K562 (cell line): ENCODE results near the gene HOXC5. TPM values are rescaled to one million over a fixed set of nuclear protein-coding genes. Genes with fewer than 3 reads are reported as not detected.

Source experiments
- BRF1 ChIP-seq: IDR thresholded peaks from 3 replicates; pipeline ENCODE4 v1.6.1; 2011; ENCODE audit warnings: borderline replicate concordance, mild to moderate bottlenecking; ENCODE audit not compliant: insufficient read length; ENCODE audit errors: extremely low read depth
- DMBX1 ChIP-seq: fragments of 250-450 bp; sonication (Bioruptor Pico); IDR thresholded peaks from 2 replicates; pipeline ENCODE4 v1.8.0; 2022; ENCODE audit warnings: inconsistent platforms, mild to moderate bottlenecking, moderate library complexity, borderline replicate concordance
- E2F5 ChIP-seq: sonication (generic); formaldehyde crosslinking; IDR thresholded peaks from 2 replicates; pipeline ENCODE4 v1.8.0; 2022; ENCODE audit warnings: mild to moderate bottlenecking, missing genetic modification reagents
- HNRNPH1 ChIP-seq: fragments of 200-400 bp; formaldehyde crosslinking; optimal IDR thresholded peaks from 2 replicates; pipeline ENCODE3; 2017; ENCODE audit warnings: low read depth, mild to moderate bottlenecking, low read length, moderate library complexity
- MCM2 ChIP-seq: fragments of 450-650 bp; IDR thresholded peaks from 2 replicates; pipeline ENCODE4 v1.6.1; 2017; ENCODE audit warnings: low read depth, mild to moderate bottlenecking
- POLR2H ChIP-seq: IDR thresholded peaks from 2 replicates; pipeline ENCODE4 v1.6.1; 2016; ENCODE audit warnings: missing genetic modification characterization, low read depth, mild to moderate bottlenecking, control low read depth, missing compliant biosample characterization, moderate library complexity
- RBFOX2 ChIP-seq: fragments of 200-400 bp; formaldehyde crosslinking; IDR thresholded peaks from 2 replicates; pipeline ENCODE4 v1.6.1; 2017; ENCODE audit warnings: low read depth, mild to moderate bottlenecking, low read length, moderate library complexity
- SFPQ ChIP-seq: fragments of 200-400 bp; formaldehyde crosslinking; IDR thresholded peaks from 2 replicates; pipeline ENCODE4 v1.6.1; 2017; ENCODE audit warnings: mild to moderate bottlenecking, low read depth, low read length, moderate library complexity
- TBL1XR1 ChIP-seq, 2 experiments: IDR thresholded peaks; 2 replicates each; pipeline ENCODE4 v1.6.1; 2012; ENCODE audit warnings: improper control_type of control experiment in 2 of 2, low read length in 2 of 2, mild to moderate bottlenecking in 1 of 2
- TCF7 ChIP-seq: sonication (generic); IDR thresholded peaks from 2 replicates; pipeline ENCODE4 v1.6.1; 2016; ENCODE audit warnings: antibody characterized with exemption, borderline replicate concordance
- XRCC5 ChIP-seq: fragments of 200-400 bp; formaldehyde crosslinking; IDR thresholded peaks from 2 replicates; pipeline ENCODE4 v1.6.1; 2017; ENCODE audit warnings: low read depth, mild to moderate bottlenecking, low read length
- ZBTB26 ChIP-seq: fragments of 450-650 bp; formaldehyde crosslinking; IDR thresholded peaks from 2 replicates; pipeline ENCODE4 v1.4.0; 2022; ENCODE audit warnings: missing genetic modification characterization
- ZNF318 ChIP-seq, 2 experiments: fragments of 450-650 bp; IDR thresholded peaks; 2 replicates each; pipeline ENCODE4 v1.6.1; 2016; ENCODE audit warnings: mild to moderate bottlenecking in 2 of 2, borderline replicate concordance in 1 of 2, low read depth in 1 of 2, moderate library complexity in 1 of 2
- ZNF431 ChIP-seq: sonication (generic); formaldehyde crosslinking; IDR thresholded peaks from 2 replicates; pipeline ENCODE4 v1.8.0; 2022; ENCODE audit warnings: mild to moderate bottlenecking, missing genetic modification reagents
- ZNF57 ChIP-seq: fragments of 450-650 bp; formaldehyde crosslinking; IDR thresholded peaks from 2 replicates; pipeline ENCODE4 v1.4.0; 2020; ENCODE audit warnings: mild to moderate bottlenecking, moderate library complexity
- ZNF785 ChIP-seq: fragments of 250-450 bp; sonication (Bioruptor Pico); IDR thresholded peaks from 2 replicates; pipeline ENCODE4 v1.4.0; 2020; ENCODE audit warnings: mild to moderate bottlenecking
- polyA plus RNA-seq, 8 experiments: library from polyadenylated mRNA; depleted of rRNA in 4 of 8; stranded (reverse) in 5 of 8; unstranded in 3 of 8; fragments of >200 nt; fragmentation: Nextera tagmentation in 2 of 8; fragmentation: Illumina TruSeq in 1 of 8; extraction: Ambion mirVana in 2 of 8; extraction: Trizol in 1 of 8; gene quantifications; 2 replicates each; pipeline versions ENCODE4 v1.2.1 to v1.2.3, GENCODE V29; 2011 to 2014; ENCODE audit warnings: inconsistent platforms in 1 of 8, missing spikeins in 1 of 8
- total RNA-seq, 7 experiments: library from RNA; depleted of rRNA in 6 of 7; stranded (reverse); fragments of >200 nt in 6 of 7; fragmentation: Illumina TruSeq in 2 of 7; extraction: Trizol in 2 of 7; gene quantifications; 2 replicates each; pipeline versions ENCODE4 v1.2.1 to v1.2.3, GENCODE V29; 2011 to 2021; ENCODE audit warnings: low replicate concordance in 1 of 7

HOXC5 gene
- total and polyA plus RNA-seq, 9 of the 15 experiments (the other 6 are each of a cell fraction or from before 2014, with no cell fraction given): 0.10 to 0.44 (median 0.18) TPM; not detected in 4

GRCh38 chr12:54032627-54033100 lies at the start of gene HOXC5 (continued):
- no peak for TF ChIP-seq ZNF318 (IDR thresholded peaks at IDR 0.05; ENCODE audit: borderline replicate concordance in 1 of 2, low read depth in 1 of 2)
- no peak for TF ChIP-seq RBFOX2
- no peak for TF ChIP-seq E2F5 (CRISPR knock-in tag)
- no peak for TF ChIP-seq TBL1XR1 (IDR thresholded peaks at IDR 0.05; ENCODE audit: low read length in 2 of 2)
- no peak for TF ChIP-seq ZNF57
- TF ChIP-seq MCM2: no peak
- no peak for TF ChIP-seq HNRNPH1
- TF ChIP-seq BRF1: no peak
- TF ChIP-seq ZBTB26 (CRISPR knock-in tag): no peak
- no peak for TF ChIP-seq SFPQ
- TF ChIP-seq XRCC5: 0 out of 2 replicates have a peak, but pooled peaks have one; percentile 57
- TF ChIP-seq POLR2H (tag): no peak
- no peak; the same call in 1 of the 2 replicates for TF ChIP-seq DMBX1 (CRISPR knock-in tag)
- TF ChIP-seq ZNF785 (CRISPR knock-in tag): no peak
- no peak for TF ChIP-seq TCF7
- TF ChIP-seq ZNF431 (CRISPR knock-in tag): no peak
